ENCODE measurements around the gene KHNYN.
A peak's percentile ranks its signal among the peaks of the same experiment; 100 is the strongest.

The KHNYN gene

DNA sequence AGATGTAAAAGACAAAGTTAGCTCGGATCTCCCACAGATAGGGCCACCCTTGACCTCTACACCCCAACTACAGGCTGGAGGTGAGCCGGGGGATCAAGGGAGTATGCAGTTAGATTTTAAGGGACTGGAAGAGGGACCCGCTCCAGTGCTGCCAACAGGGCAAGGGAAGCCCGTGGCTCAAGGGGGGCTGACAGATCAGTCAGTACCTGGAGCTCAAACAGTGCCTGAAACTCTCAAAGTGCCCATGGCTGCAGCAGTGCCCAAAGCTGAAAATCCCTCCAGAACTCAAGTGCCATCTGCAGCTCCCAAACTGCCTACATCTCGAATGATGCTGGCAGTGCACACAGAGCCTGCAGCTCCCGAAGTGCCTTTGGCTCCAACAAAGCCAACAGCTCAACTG is 20.6 kb upstream of the KHNYN start (continued):
- no peak for TF ChIP-seq ZNF513 (tag by site-specific recombination; IDR thresholded peaks at IDR 0.05)
- no peak for TF ChIP-seq ZNF114 (tag by site-specific recombination; IDR thresholded peaks at IDR 0.05)
- no peak for TF ChIP-seq ZNF544 (tag by site-specific recombination; IDR thresholded peaks at IDR 0.05)
- TF ChIP-seq, protein P1, sequence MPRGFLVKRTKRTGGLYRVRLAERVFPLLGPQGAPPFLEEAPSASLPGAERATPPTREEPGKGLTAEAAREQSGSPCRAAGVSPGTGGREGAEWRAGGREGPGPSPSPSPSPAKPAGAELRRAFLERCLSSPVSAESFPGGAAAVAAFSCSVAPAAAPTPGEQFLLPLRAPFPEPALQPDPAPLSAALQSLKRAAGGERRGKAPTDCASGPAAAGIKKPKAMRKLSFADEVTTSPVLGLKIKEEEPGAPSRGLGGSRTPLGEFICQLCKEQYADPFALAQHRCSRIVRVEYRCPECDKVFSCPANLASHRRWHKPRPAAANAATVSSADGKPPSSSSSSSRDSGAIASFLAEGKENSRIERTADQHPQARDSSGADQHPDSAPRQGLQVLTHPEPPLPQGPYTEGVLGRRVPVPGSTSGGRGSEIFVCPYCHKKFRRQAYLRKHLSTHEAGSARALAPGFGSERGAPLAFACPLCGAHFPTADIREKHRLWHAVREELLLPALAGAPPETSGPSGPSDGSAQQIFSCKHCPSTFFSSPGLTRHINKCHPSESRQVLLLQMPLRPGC (tag by site-specific recombination; IDR thresholded peaks at IDR 0.05): no peak

GRCh38 chr14:24409956-24410355 is 19.8 kb upstream of the KHNYN start:
- CTCF ChIA-PET: interaction anchor here (1.2 to 3.5 kb wide), 3 partner anchors 22 to 77 kb away, joined by 9 to 15 read pairs (median 9); no protein-coding TSS in a partner anchor
- Histone ChIP-seq H3K4me1 (ENCODE audit: control insufficient read depth, insufficient read depth, low read length) (no peaks in the 10 kb centered on the region), H3K9me3 (ENCODE audit: control insufficient read depth, insufficient read depth, low read depth, low read length) (no peaks in the 10 kb centered on the region), H3K27ac (ENCODE audit: extremely low read depth, low read depth, low read length) (no peak overlapping the region), H3K36me3 (ENCODE audit: control insufficient read depth in 2 of 2, insufficient read depth in 1 of 2, low read length in 2 of 2) (peaks cover 0 to 74% of the 10 kb centered on the region in 2 experiments; a peak in 1 of 3 replicates), H3K4me3 (ENCODE audit: low read depth, low read length) (no peak overlapping the region)
- POLR2A ChIA-PET: no interaction called here
- TF ChIP-seq ZNF624 (tag by site-specific recombination; IDR thresholded peaks at IDR 0.05): no peak
- TF ChIP-seq OSR2 (tag by site-specific recombination; IDR thresholded peaks at IDR 0.05): no peak
- TF ChIP-seq ZNF530 (tag by site-specific recombination; IDR thresholded peaks at IDR 0.05; ENCODE audit: low read depth): no peak
- no peak for TF ChIP-seq AEBP2 (tag by site-specific recombination; IDR thresholded peaks at IDR 0.05; ENCODE audit: borderline replicate concordance)
- no peak for TF ChIP-seq ZNF792 (tag by site-specific recombination; IDR thresholded peaks at IDR 0.05)
- no peak for TF ChIP-seq ZNF501 (tag by site-specific recombination; IDR thresholded peaks at IDR 0.05)
- no peak for TF ChIP-seq ZNF48 (tag by site-specific recombination; IDR thresholded peaks at IDR 0.05)
- TF ChIP-seq ZNF146 (tag by site-specific recombination; IDR thresholded peaks at IDR 0.05): no peak
- TF ChIP-seq ZNF157 (tag by site-specific recombination; IDR thresholded peaks at IDR 0.05): no peak

DNA sequence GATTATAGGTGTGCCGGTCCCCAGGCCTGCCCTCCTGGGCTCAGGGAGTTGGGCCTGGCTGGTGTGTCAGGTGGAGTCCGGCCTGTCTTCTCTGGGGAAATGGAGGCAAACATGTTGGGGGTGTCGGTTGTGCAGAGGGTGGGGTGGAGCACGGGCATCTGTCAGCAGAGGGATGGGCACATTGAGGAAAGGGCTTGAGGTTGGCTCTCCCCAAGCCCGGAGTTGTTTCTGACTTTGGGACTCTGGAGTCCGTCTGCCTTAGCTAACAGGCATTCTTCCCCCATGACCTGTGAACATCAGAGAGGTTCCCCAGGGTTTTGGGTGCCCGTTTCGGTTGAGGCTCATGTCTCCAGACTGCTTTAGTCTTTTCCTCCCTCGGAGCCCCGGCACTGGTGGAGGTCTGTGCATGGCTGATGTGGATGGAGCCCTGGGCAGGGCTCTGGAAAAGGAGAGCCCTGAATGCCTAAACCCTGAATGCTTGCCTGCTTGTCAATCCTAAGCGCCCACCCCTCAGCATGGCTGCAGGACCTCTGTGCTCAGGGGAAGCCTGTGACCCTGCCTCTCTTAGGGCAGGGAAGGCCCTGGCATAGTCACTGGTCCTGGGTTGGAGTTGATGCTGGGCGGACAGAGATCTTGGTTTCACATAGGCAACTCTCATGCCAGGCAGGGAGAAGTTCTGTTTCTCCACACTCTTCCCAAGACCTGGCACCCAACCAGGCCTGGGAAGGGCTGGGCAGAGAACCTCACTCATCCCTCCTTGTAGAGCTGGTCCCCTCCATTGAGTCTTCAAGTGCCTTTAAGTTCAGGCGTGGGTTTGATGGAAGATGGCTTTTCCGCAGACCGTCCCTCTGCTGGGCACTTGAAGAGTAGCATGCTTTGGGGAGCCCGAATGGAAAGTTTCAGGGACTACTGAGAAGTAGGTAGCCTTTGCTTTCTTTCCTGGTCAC is 18.0 kb upstream of the KHNYN start:
- H3K4me3 ChIP-seq (ENCODE audit: low read depth, low read length): no peak overlapping the region
- no peak for TF ChIP-seq ZNF555 (tag by site-specific recombination; conservative IDR thresholded peaks at IDR 0.05)
- TF ChIP-seq ZSCAN5A (tag by site-specific recombination; IDR thresholded peaks at IDR 0.05): no peak
- TF ChIP-seq ZNF354C (tag by site-specific recombination; IDR thresholded peaks at IDR 0.05; ENCODE audit: borderline replicate concordance, low read depth): no peak
- TF ChIP-seq ZFP3 (tag by site-specific recombination; IDR thresholded peaks at IDR 0.05; ENCODE audit: low read depth): no peak
- TF ChIP-seq ZBTB17 (tag by site-specific recombination; IDR thresholded peaks at IDR 0.05): 0 out of 2 replicates have a peak, but pooled peaks have one; percentile 19
- peak; percentile 42; the same call in 1 of the 2 replicates for TF ChIP-seq CTCF (tag by site-specific recombination; IDR thresholded peaks at IDR 0.05)
- no peak for TF ChIP-seq ZNF624 (tag by site-specific recombination; IDR thresholded peaks at IDR 0.05)
- TF ChIP-seq, protein P2, sequence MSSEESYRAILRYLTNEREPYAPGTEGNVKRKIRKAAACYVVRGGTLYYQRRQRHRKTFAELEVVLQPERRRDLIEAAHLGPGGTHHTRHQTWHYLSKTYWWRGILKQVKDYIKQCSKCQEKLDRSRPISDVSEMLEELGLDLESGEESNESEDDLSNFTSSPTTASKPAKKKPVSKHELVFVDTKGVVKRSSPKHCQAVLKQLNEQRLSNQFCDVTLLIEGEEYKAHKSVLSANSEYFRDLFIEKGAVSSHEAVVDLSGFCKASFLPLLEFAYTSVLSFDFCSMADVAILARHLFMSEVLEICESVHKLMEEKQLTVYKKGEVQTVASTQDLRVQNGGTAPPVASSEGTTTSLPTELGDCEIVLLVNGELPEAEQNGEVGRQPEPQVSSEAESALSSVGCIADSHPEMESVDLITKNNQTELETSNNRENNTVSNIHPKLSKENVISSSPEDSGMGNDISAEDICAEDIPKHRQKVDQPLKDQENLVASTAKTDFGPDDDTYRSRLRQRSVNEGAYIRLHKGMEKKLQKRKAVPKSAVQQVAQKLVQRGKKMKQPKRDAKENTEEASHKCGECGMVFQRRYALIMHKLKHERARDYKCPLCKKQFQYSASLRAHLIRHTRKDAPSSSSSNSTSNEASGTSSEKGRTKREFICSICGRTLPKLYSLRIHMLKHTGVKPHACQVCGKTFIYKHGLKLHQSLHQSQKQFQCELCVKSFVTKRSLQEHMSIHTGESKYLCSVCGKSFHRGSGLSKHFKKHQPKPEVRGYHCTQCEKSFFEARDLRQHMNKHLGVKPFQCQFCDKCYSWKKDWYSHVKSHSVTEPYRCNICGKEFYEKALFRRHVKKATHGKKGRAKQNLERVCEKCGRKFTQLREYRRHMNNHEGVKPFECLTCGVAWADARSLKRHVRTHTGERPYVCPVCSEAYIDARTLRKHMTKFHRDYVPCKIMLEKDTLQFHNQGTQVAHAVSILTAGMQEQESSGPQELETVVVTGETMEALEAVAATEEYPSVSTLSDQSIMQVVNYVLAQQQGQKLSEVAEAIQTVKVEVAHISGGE (tag by site-specific recombination; conservative IDR thresholded peaks at IDR 0.05; ENCODE audit: low read depth): no peak
- ChIA-PET CTCF (interaction anchor here (0.6 to 3.5 kb wide), 8 partner anchors 12 to 79 kb away, joined by 3 to 23 read pairs (median 7); partner anchors contain the start of gene NYNRIN), POLR2A (no interaction called here)
- H3K9me3 ChIP-seq (ENCODE audit: control insufficient read depth, insufficient read depth, low read depth, low read length): no peaks in the 10 kb centered on the region
- peaks cover 0 to 82% of the 10 kb centered on the region in 2 experiments; a peak in 1 of 3 replicates for H3K36me3 ChIP-seq (ENCODE audit: control insufficient read depth in 2 of 2, insufficient read depth in 1 of 2, low read length in 2 of 2)
- H3K4me1 ChIP-seq (ENCODE audit: control insufficient read depth, insufficient read depth, low read length): no peaks in the 10 kb centered on the region
- H3K27ac ChIP-seq (ENCODE audit: extremely low read depth, low read depth, low read length): no peak overlapping the region

Measured in HEK293 (cell line).